ENCODE data around the gene PYURF.

Gene PYURF

GRCh38 chr4:88503344-88503743 lies 20.2 kb downstream of the PYURF start:
- DNase-seq = no peak

GRCh38 chr4:88497859-88498409 lies 25.6 kb downstream of the PYURF start:
- no peak for DNase-seq

- no peak for DNase-seq
Measured at GRCh38 chr4:88489100-88489761, 34.3 kb downstream of the PYURF start.

GRCh38 chr4:88481537-88481936 lies 42.0 kb downstream of the PYURF start:
- no peak for DNase-seq

- DNase-seq = no peak
Measured at GRCh38 chr4:88478247-88478646, 45.3 kb downstream of the PYURF start.

- no peak for DNase-seq
Measured at GRCh38 chr4:88477229-88477860, 46.2 kb downstream of the PYURF start.
